Astrocyte (in vitro differentiated cells and primary cell): ENCODE results near the gene CASP14. TPM values are rescaled to one million over a fixed set of nuclear protein-coding genes. Genes with fewer than 3 reads are reported as not detected.

Experiments
- DNase-seq: peaks from one replicate; pipeline ENCODE4 v3.0.0-alpha.2; 2010; ENCODE audit warnings: low read depth
- FAIRE-seq: peaks from 2 replicates; lab custom pipeline; 2011; peaks lifted over from hg19 to GRCh38; lab: Jason Lieb, UNC
- H2AFZ ChIP-seq: 2 replicates; pipeline ENCODE4 v1.6.0; 2012; ENCODE audit warnings: low read depth, low read length, inconsistent platforms
- H3K27ac ChIP-seq: 2 replicates; pipeline ENCODE4 v1.5.1; 2011; ENCODE audit warnings: low read depth, low read length, inconsistent platforms
- H3K27me3 ChIP-seq: 2 replicates; pipeline ENCODE4 v1.6.0; 2011; ENCODE audit warnings: low read length, inconsistent platforms; ENCODE audit not compliant: insufficient read depth
- H3K36me3 ChIP-seq: 2 replicates; pipeline ENCODE4 v1.5.1; 2011; ENCODE audit warnings: low read length, inconsistent platforms; ENCODE audit not compliant: insufficient read depth
- H3K4me1 ChIP-seq: 2 replicates; pipeline ENCODE4 v1.5.1; 2011; ENCODE audit warnings: low read length, inconsistent platforms; ENCODE audit not compliant: insufficient read depth
- H3K4me2 ChIP-seq: 2 replicates; pipeline ENCODE4 v1.6.0; 2012; ENCODE audit warnings: low read length, inconsistent platforms
- H3K4me3 ChIP-seq: 2 replicates; pipeline ENCODE4 v1.5.1; 2011; ENCODE audit warnings: low read depth, mild to moderate bottlenecking, low read length, inconsistent platforms; ENCODE audit not compliant: insufficient read depth
- H3K79me2 ChIP-seq: 2 replicates; pipeline ENCODE4 v1.6.0; 2012; ENCODE audit warnings: mild to moderate bottlenecking, low read length, inconsistent platforms; ENCODE audit not compliant: insufficient read depth
- H3K9ac ChIP-seq: 2 replicates; pipeline ENCODE4 v1.6.0; 2012; ENCODE audit warnings: mild to moderate bottlenecking, low read length, inconsistent platforms
- H3K9me3 ChIP-seq: 2 replicates; pipeline ENCODE4 v1.5.1; 2012; ENCODE audit warnings: low read depth, mild to moderate bottlenecking, low read length, inconsistent platforms; ENCODE audit not compliant: insufficient read depth
- H4K20me1 ChIP-seq: 2 replicates; pipeline ENCODE4 v1.6.0; 2012; ENCODE audit warnings: low read length, inconsistent platforms; ENCODE audit not compliant: insufficient read depth
- H3K27ac Mint-ChIP-seq: one replicate; pipeline ENCODE4 v1.8.0; 2021; ENCODE audit warnings: mild to moderate bottlenecking, mixed read lengths; ENCODE audit not compliant: unreplicated experiment
- H3K27me3 Mint-ChIP-seq: one replicate; pipeline ENCODE4 v1.8.0; 2021; ENCODE audit warnings: low read depth, mixed read lengths; ENCODE audit not compliant: unreplicated experiment
- H3K36me3 Mint-ChIP-seq: one replicate; pipeline ENCODE4 v1.8.0; 2021; ENCODE audit warnings: low read depth, mixed read lengths; ENCODE audit not compliant: unreplicated experiment
- H3K4me1 Mint-ChIP-seq: one replicate; pipeline ENCODE4 v1.8.0; 2021; ENCODE audit warnings: low read depth, mixed read lengths; ENCODE audit not compliant: unreplicated experiment
- H3K4me3 Mint-ChIP-seq: one replicate; pipeline ENCODE4 v1.8.0; 2021; ENCODE audit warnings: mild to moderate bottlenecking, moderate library complexity, mixed read lengths; ENCODE audit not compliant: unreplicated experiment
- H3K9me3 Mint-ChIP-seq: one replicate; pipeline ENCODE4 v1.8.0; 2021; ENCODE audit warnings: mild to moderate bottlenecking, mixed read lengths; ENCODE audit not compliant: unreplicated experiment
- CTCF ChIP-seq: IDR thresholded peaks from 2 replicates; pipeline ENCODE4 v1.5.1; 2011; ENCODE audit warnings: low read depth, mild to moderate bottlenecking, inconsistent platforms, low read length, moderate library complexity; ENCODE audit not compliant: insufficient read depth
- EZH2 ChIP-seq: IDR thresholded peaks from 2 replicates; pipeline ENCODE4 v1.6.1; 2012; ENCODE audit warnings: mild to moderate bottlenecking, low read length, inconsistent platforms; ENCODE audit not compliant: insufficient read depth
- total RNA-seq: library from RNA; stranded (reverse); gene quantifications from 2 replicates; pipeline ENCODE4 v1.2.1, GENCODE V29; 2021

Gene CASP14
- total RNA-seq, 1 donor from 2014 or later, result not detected

DNA sequence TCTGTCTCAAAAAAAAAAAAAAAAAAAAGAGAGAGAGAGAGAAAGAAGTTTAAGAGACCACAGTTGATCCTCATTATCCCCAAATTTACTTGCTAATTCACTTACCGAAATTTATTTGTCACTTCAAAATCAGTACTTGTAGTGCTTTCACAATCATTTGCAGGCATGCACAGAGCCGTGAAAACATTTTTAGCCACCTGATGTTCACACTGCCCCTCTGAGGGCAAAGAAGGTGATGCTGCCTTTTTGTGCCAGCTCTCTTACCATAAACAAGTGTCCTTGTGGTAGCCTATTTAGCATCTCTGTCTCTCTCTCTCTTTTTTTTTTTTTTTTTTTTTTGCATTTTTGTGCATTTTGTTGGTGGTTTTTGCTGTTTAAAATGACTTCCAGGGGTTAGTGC is 24.1 kb upstream of the CASP14 start:
- no peak for FAIRE-seq
- H3K27ac Mint-ChIP-seq, result no peak overlapping the region
- Histone ChIP-seq H3K9me3 (no peaks in the 10 kb centered on the region), H2AFZ (no peak overlapping the region), H3K27me3 (no peaks in the 10 kb centered on the region), H3K4me2 (no peak overlapping the region), H3K36me3 (no peaks in the 10 kb centered on the region), H3K9ac (no peak overlapping the region), H3K79me2 (no peaks in the 10 kb centered on the region), H3K27ac (no peak overlapping the region), H3K4me1 (no peaks in the 10 kb centered on the region), H4K20me1 (no peaks in the 10 kb centered on the region), H3K4me3 (no peak overlapping the region)
- H3K27me3 Mint-ChIP-seq, result peaks cover 15% of the 10 kb centered on the region
- DNase-seq, result no peak
- H3K36me3 Mint-ChIP-seq, result no peaks in the 10 kb centered on the region
- no peaks in the 10 kb centered on the region for H3K4me1 Mint-ChIP-seq
- TF ChIP-seq EZH2, result no peak
- no peak for TF ChIP-seq CTCF
- H3K9me3 Mint-ChIP-seq, result no peaks in the 10 kb centered on the region
- H3K4me3 Mint-ChIP-seq, result no peak overlapping the region

DNA sequence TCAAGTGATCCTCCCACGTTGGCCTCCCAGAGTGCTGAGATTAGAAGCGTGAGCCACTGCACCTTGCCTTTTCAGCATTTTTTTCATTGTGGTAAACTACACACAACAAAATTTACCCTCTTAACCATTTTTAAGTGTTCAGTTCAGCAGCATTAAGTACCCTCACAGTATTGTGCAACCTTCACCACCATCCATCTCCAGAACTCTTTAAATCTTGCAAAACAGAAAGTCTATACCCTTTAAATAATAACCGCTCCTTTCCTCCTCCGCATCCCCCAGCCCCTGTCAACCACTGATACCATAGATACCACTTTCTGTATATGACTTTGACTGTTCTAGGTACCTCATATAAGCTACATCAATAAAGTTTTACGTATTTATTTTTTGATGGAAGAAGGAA is 20.8 kb upstream of the CASP14 start:
- no peaks in the 10 kb centered on the region for H4K20me1 ChIP-seq
- H3K79me2 ChIP-seq, result no peaks in the 10 kb centered on the region
- Mint-ChIP-seq H3K36me3 (no peaks in the 10 kb centered on the region), H3K27me3 (peaks cover 19% of the 10 kb centered on the region), H3K4me1 (no peaks in the 10 kb centered on the region), H3K9me3 (peaks cover 3% of the 10 kb centered on the region), H3K4me3 (no peak overlapping the region), H3K27ac (no peak overlapping the region)
- no peak overlapping the region for H3K27ac ChIP-seq
- no peaks in the 10 kb centered on the region for H3K4me1 ChIP-seq
- H3K9me3 ChIP-seq, result peaks cover 2% of the 10 kb centered on the region
- no peak for TF ChIP-seq EZH2
- H3K27me3 ChIP-seq, result no peaks in the 10 kb centered on the region
- no peak overlapping the region for H3K4me3 ChIP-seq
- DNase-seq (no peak), FAIRE-seq (no peak)
- H3K36me3 ChIP-seq, result no peaks in the 10 kb centered on the region
- H3K9ac ChIP-seq, result no peak overlapping the region
- H3K4me2 ChIP-seq, result no peak overlapping the region
- H2AFZ ChIP-seq, result no peak overlapping the region

DNA sequence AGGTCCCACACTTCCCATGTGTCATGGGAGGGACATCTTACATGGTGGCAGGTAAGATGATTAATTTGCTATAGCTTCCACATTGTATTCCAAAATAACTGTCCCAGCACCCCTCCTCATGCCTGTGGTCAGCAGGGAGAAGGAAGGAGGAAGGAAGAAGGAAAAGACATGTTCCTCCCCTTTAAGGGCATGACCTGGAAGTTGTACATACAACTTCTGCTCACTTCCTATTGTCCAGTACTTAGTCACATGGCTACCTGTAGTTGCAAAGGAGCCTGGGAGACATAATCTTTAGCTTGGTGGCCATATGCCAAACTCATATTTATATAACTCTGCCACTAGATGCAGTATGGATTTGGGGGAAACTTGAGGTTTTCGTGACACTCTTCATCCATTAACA is 17.6 kb upstream of the CASP14 start:
- Mint-ChIP-seq H3K9me3 (peaks cover 3% of the 10 kb centered on the region), H3K36me3 (no peaks in the 10 kb centered on the region), H3K4me1 (no peaks in the 10 kb centered on the region), H3K27me3 (peaks cover 22% of the 10 kb centered on the region), H3K27ac (no peak overlapping the region), H3K4me3 (no peak overlapping the region)
- no peak overlapping the region for H3K4me3 ChIP-seq
- H3K27ac ChIP-seq, result no peak overlapping the region
- H3K4me2 ChIP-seq, result no peak overlapping the region
- no peak overlapping the region for H2AFZ ChIP-seq
- no peaks in the 10 kb centered on the region for H3K36me3 ChIP-seq
- H3K79me2 ChIP-seq, result no peaks in the 10 kb centered on the region
- H3K9me3 ChIP-seq, result peaks cover 2% of the 10 kb centered on the region
- H3K4me1 ChIP-seq, result no peaks in the 10 kb centered on the region
- TF ChIP-seq EZH2, result no peak
- no peak for TF ChIP-seq CTCF
- no peak for DNase-seq
- no peak for FAIRE-seq
- no peaks in the 10 kb centered on the region for H4K20me1 ChIP-seq
- H3K9ac ChIP-seq, result no peak overlapping the region
- no peaks in the 10 kb centered on the region for H3K27me3 ChIP-seq
